Hematopoietic multipotent progenitor cell treated with erythropoietin and hydrocortisone succinate and interleukin-3 and kit ligand, for 17 days (in vitro differentiated cells): ENCODE results near the gene PGAM5.
"Not testable (repeated sequence)": the region's sequence is repeated elsewhere in the genome, so short reads cannot be mapped to it uniquely, and the experiment has no call there.

Experiments used
- DNase-seq: peaks from one replicate; pipeline ENCODE4 v3.0.0-alpha.2; 2015; ENCODE audit warnings: low spot score

PGAM5 gene

DNA sequence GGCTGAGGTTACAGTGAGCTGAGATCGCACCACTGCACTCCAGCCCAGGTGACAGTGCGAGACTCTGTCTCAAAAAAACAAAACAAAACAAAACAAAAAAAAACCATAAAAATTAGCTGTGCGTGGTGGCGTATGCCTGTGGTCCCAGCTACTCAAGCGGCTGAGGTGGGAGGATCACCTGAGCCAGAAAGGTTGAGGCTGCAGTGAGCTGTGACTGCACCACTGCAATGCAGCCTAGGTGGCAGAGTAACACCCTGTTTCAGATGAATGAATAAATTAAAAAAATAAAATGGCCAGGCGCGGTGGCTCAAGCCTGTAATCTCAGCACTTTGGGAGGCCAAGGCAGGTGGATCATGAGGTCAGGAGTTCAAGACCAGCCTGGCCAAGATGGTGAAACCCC lies 43.0 kb downstream of the PGAM5 start:
- not testable (repeated sequence) for DNase-seq

DNA sequence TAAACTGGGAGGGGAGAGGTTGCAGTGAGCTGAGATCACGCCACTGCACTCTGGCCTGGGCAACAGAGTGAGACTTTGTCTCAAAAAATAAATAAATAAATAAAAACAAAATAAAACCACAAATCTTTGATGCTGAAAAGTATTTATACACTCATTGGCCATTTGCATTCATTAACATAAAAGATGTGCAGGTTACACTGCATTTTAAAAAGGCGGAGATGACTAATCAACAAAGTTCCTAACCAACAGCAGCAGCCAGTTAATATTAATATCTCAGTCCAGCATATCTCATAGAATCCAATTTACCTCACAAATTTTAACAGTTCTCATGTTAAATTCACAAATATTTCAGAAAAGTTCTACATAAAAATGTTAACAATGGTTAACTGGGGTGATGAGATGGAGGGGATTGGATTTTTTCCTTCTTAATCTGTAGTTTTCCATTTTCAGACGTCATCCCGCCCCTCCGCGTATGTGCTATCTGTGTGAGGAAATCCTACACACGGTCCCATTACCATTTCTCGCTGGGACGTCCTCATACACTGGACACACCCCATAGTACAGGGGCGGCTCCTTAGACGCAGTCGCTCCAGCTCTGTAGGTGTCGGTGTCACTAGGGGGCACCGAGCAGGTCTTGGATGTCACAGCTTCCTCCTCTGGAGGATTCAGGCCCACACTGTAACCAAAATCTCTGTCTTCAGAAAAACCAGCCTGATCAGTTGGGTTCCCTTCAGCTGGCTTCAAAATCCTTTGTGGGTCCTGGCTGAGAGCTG lies 43.7 kb downstream of the PGAM5 start:
- DNase-seq = no peak

DNA sequence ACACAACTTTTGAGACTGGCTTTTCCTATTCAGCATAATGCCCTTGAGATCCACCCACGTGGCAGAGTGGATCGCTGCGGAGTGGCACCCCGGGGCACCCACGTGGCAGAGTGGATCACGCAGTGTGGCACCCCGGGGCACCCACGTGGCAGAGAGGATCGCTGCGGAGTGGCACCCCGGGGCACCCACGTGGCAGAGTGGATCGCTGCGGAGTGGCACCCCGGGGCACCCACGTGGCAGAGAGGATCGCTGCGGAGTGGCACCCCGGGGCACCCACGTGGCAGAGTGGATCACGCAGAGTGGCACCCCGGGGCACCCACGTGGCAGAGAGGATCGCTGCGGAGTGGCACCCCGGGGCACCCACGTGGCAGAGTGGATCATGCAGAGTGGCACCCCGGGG lies 48.2 kb downstream of the PGAM5 start:
- DNase-seq = not testable (repeated sequence)

DNA sequence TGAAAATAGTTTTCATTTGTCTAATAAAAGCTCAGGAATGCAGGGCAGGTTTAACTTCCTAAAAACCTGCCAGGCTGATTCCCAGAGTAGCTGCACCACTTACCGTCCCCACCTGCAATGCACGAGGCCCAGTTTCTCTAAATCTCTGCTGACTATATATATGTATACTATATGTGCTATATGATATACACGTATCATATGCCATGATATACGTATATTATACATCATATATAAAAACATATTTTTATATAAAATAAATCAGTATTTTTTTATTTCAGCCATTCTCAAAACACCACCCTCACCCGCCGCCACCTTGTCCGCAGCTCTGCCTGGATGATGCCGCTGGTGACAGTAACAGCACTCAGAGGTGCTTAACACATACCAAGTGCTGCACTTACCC lies 48.7 kb downstream of the PGAM5 start:
- no peak for DNase-seq

DNA sequence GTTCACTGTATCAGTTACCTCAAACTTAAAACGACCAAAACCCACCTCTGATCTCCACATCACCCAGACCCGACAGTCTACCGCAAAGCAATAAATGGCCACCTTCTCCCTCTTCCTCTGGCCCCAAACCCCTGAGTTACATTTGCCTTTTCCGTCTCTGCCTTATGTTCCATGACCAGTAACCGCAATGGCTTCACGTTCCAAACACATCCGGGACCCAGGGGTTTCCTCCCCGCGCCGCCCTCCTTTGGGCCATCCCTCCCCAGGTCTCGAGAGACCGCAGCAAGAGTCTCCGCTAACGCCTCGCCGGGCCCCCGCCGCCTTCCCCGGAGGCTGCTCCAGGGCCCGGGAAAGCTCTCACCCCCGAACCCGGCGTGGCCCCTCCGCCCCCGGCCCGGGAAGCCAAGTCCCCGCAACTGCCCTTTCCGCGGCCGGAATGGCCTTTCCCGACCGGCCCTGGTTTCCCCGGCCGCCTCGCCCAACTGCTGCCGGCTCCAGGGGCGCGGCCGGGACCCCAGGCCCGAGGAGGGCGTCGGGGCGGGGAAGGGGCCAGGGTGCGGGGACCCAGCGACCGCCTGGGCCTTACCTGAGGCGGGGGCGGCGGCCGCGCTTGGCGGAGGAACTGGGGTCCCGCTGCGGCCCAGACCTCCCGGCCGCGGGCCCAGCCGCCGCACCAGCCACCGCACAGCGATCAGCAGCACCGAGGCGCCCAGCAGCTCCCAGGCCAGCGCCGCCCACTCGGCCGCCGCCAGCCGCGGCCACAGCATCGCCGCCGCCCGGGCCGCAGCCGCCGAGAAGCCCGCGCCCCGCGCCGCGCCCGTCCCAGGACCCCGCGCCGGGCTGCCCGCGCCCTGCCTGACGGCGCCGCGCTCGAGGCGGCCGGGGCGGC lies 50.6 kb downstream of the PGAM5 start, which contains the start of gene ANKLE2:
TSS of gene ANKLE2 (minus strand) at position 801 of the 889 bp plus-strand sequence. CDS start at position 767, 34 bp downstream.
- no peak for DNase-seq

DNA sequence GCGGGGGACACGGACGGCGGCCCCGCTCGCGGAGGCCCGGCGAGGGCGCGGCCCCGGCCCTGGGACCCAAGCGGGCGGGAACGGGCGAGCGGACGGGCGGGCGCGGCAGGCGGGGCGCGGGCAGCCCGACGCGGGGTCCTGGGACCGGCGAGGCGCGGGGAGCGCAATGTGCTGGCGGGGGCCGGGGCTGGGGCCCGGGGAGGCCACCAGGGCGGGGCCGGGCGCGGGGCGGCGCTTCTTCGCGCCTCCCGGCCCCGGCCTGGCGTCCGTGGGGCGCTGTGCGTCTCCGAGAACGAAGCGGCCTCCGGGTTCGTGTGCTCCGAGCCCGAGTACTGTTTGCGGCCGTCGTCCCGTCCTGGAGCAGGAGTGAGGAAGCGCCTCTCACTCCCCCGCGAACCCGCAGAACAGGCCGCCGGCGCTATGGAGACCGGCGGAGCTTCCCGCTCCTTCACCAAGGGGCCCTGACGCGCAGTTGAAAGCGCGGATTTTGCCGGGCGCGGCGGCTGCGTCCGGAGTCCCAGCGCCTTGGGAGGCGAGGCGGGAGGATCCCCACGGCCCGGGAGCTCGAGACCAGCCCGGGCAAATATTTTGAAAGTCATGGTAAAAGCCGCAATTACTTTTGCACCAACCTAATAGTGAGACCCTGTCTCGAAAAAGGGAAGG lies 51.4 kb downstream of the PGAM5 start:
- peak; percentile 71 for DNase-seq

DNA sequence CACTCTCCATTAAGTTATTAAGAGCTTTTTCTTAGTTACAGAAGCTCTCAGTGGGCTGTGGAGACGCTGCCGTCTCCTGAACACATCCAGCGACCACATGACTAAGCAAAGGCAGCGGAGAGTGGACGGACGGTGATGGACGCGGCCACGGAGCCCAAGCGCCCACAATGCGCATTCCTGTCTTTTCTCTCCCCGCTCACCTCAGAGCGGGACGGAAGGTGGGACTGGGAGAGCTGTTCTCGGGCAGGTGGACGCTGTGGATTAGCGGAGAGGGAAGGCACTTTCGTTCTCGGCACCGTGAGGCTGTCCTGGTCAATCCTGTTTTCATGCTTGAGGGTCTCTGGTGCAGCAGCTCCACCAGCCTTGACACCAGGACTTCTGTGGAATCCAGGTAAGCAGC lies 53.6 kb downstream of the PGAM5 start:
- no peak for DNase-seq

DNA sequence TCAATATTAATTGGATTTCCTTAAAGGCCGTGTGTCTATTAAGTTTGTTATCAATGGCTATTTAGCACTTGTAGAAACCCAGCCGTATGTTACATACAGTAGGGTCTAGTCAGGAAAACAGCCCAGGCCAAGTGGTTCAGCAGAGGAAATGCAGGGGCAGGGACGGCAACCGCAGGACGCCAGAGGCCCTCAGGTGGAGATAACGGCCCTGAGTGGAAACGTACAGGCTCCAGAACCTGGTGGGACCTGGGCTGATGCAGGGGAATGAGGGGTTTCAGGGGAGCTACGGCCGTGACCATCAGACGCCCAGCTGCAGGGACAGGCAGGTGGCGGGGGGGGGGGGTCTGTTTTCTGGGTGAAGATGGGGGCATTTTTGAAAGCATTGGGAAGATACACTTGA lies 54.7 kb downstream of the PGAM5 start:
- DNase-seq = no peak

DNA sequence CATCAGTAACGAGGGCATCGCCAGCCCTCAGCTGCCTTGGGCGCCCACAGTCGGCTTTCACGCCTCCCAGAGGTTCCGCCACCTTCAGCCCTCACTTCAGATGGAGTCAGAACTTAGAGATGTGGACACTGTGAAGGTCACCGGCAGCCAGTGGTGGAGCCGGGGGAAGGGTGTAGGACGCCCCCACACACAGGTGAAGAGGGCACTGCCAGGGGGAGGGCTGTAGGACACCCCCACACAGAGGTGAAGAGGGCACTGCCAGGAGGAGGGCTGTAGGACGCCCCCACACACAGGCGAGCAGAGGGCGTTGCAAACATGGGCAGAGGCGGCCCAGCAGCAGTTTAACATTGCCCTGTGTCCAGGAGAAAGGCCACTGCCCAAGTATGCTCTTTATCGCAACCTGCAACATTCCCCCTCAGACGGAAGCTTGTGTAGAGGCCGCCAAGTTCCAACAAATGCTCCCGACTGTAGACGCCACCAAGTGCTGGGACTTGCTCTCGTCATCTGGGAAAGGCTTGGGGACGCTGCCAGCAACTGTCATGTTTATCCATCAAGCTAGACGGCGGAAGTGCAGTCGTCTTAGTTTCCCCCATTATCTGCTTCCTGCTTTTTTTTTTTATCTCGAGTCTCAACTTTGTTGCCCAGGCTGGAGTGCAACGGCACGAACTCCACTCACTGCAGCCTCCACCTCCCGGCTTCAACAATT lies 55.9 kb downstream of the PGAM5 start:
- DNase-seq = no peak

DNA sequence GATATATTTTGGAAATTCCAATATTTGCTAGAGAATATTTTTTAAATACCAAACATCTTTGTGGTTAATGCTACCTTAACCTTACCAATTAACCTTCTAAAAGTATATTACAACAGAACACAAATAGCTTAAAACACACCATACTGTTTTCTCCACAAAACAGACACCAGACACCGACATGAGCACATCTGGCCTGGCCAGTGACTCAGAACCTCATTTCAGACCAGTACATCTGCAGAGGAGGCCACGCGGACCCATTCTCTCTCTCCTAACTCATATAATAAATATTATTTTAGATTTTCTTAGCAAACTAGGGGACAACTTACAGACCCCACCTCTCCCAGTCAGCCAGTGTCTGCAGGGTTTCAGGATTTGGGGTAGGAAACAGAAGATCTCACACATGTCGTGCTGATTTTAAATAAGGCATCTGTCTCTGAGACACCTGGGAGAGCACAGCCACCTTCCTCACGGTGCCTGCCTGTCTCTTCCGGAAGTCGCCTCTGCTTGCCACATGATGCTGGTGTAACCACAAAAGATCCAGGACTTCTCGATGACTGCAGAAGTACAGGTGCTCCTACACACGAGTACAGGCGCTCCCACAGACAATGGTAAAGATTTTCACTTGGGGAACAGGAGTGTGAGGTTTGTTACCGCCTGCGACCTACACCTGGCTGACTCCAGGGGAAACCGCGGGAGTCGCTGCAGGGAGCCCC lies 60.6 kb downstream of the PGAM5 start:
- no peak for DNase-seq
